PC-9 (cell line): ENCODE data around the gene AUTS2.

Source experiments
- EZH2 ChIP-seq: fragments of 200-600 bp; sonication (generic); IDR thresholded peaks from 2 replicates; pipeline ENCODE4 v1.8.0; 2017; ENCODE audit warnings: antibody characterized with exemption, low read depth
- TF ChIP-seq, protein P1 (sequence below): fragments of 200-600 bp; sonication (generic); conservative IDR thresholded peaks from 2 replicates; pipeline ENCODE4 v1.6.1; 2017; ENCODE audit warnings: mixed run types, antibody characterized with exemption, mild to moderate bottlenecking, moderate library complexity

DNA sequence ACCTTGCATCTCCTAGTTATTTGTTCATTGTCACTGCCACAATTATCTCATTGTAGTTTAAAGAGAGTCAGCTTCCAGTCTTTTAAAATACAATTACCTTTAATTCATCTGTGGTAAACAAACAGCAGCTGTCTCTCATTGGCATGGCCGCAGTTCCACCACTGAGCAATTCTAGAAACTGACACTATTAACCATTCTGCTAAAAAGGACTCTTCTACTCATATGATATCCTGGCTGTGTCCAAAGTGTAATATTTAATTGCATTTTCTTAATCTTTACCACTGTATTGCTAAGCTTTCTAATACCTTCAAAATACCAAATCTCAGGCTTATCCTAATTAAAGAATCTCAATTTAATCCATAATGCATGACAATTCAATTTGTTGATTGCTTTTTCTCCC is 639.0 kb downstream of the AUTS2 start:
- TF ChIP-seq EZH2: no peak
- TF ChIP-seq, protein P1, sequence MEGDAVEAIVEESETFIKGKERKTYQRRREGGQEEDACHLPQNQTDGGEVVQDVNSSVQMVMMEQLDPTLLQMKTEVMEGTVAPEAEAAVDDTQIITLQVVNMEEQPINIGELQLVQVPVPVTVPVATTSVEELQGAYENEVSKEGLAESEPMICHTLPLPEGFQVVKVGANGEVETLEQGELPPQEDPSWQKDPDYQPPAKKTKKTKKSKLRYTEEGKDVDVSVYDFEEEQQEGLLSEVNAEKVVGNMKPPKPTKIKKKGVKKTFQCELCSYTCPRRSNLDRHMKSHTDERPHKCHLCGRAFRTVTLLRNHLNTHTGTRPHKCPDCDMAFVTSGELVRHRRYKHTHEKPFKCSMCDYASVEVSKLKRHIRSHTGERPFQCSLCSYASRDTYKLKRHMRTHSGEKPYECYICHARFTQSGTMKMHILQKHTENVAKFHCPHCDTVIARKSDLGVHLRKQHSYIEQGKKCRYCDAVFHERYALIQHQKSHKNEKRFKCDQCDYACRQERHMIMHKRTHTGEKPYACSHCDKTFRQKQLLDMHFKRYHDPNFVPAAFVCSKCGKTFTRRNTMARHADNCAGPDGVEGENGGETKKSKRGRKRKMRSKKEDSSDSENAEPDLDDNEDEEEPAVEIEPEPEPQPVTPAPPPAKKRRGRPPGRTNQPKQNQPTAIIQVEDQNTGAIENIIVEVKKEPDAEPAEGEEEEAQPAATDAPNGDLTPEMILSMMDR: no peak
